Loucy (cell line): ENCODE results near the gene FAM217B.

Experiments used
- EZH2phosphoT487 ChIP-seq: fragments of 200-600 bp; IDR thresholded peaks from 2 replicates; pipeline ENCODE4 v1.6.1; 2018; ENCODE audit warnings: antibody characterized with exemption, mild to moderate bottlenecking, moderate library complexity, borderline replicate concordance
- TF ChIP-seq, protein P1 (sequence below): fragments of 200-600 bp; sonication (generic); conservative IDR thresholded peaks from 2 replicates; pipeline ENCODE4 v1.5.1; 2014; ENCODE audit warnings: mild to moderate bottlenecking, antibody characterized with exemption, low read length

DNA sequence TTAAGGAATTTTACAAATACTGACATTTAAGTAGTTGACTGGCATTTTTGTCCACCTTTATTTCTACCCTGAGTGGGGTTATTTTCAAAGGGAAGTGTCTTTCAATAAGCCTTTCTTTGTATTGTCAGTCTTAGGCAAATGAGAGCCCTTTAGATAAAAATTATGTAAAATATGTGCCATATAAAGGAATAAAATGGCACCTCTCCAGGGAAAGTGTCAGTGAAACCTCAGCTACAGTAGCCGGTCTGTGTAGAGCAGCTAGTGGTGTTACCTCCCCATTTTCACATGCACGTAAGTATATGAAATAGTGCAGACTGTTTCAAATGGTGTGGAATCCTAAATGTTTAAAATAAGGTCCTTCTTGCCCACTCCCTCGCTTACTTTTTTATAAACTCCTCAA lies 5.0 kb downstream of the FAM217B start:
- TF ChIP-seq, protein P1, sequence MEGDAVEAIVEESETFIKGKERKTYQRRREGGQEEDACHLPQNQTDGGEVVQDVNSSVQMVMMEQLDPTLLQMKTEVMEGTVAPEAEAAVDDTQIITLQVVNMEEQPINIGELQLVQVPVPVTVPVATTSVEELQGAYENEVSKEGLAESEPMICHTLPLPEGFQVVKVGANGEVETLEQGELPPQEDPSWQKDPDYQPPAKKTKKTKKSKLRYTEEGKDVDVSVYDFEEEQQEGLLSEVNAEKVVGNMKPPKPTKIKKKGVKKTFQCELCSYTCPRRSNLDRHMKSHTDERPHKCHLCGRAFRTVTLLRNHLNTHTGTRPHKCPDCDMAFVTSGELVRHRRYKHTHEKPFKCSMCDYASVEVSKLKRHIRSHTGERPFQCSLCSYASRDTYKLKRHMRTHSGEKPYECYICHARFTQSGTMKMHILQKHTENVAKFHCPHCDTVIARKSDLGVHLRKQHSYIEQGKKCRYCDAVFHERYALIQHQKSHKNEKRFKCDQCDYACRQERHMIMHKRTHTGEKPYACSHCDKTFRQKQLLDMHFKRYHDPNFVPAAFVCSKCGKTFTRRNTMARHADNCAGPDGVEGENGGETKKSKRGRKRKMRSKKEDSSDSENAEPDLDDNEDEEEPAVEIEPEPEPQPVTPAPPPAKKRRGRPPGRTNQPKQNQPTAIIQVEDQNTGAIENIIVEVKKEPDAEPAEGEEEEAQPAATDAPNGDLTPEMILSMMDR: no peak
- no peak for TF ChIP-seq EZH2phosphoT487
